Measurements from ENCODE around the gene MRFAP1L1.
"Not testable (repeated sequence)": the region's sequence is repeated elsewhere in the genome, so short reads cannot be mapped to it uniquely, and the experiment has no call there.

MRFAP1L1 gene

DNA sequence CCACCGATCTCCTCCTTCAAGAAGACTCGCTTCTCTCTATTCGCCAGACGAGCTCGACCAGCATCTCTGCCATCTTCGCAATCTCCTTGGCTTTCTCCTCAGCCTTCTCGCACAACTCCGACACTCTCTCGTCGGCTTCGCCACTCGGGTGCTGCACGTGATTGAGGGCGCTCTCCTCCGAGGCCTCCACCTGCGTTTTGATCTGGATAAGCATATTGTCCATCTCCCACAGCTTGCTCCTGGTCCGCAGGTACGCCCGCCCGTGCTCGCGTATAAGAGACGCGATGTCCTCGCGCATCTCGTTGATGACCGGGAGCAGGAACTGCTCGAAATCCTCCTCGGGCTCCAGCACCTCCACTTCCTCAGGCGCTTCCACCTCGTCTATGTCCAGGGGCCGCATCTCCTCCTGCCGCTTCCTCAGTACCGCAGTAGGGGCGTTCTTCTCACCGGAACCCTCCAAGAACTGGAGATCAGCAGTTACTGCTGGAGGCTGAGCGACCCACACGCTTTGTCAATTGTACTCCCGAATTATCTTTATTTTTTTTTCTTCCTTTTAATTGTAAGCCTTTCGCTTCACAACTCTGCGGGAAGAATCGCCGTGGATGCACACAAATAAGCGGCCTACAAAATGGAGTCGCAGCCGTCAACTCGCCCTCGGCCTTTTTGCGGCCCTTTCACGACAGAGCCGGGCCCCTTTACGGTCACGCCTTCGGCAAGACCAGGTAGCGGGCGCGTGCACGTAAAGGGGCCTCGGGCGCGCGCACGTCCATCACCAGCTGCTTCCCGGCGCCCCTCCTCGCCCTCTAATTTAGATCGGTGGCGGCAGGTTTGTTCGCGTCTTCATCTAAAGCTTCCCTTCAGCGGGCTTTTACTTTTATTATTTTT, at the start of gene MRFAP1L1:
Gene MRFAP1L1 (minus strand): TSS at position 636 of the 885 bp plus-strand sequence. CDS start 236 bp downstream, at position 400.
- DNase-seq: peak; percentile 87

DNA sequence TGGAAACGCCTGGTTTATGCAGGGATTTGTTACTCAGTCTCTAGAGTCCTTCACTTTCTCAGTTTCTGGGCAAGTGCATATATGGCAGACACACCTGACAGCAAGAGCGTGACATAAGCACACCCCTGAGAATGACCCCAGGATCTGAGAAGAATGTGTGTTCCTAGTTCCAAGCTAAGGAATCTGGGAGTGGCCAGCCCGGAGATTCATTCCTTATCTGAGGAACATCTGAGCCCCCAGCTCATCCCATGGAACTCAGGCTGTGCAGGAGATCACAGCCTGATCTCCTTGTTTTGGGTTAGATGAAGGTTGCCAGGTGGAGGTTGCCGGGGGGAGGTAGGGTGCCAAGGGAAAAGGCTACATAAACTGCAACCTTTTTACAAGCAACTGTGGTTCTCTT, 49.1 kb upstream of the MRFAP1L1 start:
- DNase-seq: no peak

DNA sequence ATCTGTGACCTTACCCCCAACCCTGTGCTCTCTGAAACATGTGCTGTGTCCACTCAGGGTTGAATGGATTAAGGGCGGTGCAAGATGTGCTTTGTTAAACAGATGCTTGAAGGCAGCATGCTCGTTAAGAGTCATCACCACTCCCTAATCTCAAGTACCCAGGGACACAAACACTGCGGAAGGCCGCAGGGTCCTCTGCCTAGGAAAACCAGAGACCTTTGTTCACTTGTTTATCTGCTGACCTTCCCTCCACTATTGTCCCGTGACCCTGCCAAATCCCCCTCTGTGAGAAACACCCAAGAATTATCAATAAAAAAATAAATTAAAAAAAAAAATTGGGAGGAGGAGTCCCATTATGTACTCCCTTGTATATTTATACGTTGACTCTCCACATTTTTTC, 46.7 kb upstream of the MRFAP1L1 start:
- not testable (repeated sequence) for DNase-seq

DNA sequence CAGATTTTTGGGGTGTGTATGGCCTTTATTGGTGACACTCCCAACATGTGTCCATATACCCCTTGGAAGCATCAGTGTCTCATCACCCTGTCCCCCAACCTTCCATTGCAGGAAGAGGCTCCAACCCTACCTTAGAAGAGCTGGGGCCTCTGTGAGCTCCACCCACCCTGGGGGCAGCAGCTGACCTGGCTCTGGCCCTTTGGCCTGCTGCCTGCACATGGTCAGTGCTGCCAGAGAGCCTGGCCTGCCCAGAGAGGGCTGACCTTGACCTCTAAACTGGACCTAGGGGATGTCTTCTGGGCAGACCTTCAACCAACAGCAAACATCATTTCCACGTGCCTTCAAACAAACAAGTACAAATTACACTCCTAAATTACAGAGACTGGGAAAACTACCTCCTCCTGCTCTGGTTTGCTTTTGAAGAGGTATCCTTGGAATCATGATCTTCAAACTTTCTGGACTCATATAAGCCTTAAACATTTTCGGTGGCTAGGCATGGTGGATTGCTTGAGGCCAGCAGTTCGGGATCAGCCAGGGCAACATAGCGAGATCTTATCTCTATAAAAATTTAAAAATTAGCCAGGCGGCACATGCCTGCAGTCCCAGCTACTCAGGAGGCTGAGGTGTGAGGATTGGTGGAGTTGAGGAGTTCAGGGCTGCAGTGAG, 45.6 kb upstream of the MRFAP1L1 start:
- no peak for DNase-seq

DNA sequence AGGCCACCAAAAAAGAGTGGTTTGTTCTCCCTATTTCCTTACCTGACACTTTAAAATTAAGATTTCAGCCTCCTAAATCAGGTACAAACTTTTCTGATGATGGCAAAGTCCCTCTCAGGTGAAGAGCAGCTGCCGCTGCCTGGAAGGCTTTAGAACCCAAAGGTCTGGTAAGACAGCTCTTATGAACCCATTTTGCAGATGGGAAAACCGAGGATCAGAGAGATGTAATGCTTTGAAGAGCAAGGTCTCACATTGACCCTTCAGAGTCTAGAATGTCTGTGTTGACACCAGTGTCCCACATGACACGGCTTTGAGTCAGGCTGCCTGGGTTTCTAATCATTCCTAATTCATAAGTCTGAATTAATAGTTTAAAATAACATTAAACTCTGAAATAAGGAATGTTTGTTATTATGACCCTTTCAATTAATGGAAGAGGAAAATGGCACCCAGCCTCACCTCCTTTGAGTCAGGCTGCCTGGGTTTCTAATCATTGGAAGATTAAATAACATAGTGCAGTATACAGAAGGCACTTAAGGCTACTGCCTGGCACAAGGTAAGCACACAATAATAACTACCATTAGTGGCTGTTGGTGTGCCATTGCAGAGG, 44.9 kb upstream of the MRFAP1L1 start:
- DNase-seq: no peak

DNA sequence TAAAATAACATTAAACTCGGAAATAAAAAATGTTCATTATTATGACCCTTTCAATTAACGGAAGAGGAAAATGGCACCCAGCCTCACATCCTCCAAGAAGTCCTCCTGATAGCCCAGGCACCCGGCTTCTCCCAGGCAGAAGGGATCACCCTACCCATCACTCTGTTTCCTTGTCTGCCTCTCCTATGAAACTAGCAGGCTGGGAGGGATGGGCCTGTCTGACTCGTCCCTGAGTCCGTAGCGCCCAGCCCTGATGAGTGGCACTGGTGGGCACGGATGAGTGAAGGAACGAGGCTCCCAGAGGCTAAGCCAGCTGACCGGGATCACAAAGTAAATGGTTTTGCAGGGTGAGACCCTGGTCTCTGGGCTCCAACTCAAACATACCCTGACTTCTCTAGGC, 44.2 kb upstream of the MRFAP1L1 start:
- DNase-seq: no peak

DNA sequence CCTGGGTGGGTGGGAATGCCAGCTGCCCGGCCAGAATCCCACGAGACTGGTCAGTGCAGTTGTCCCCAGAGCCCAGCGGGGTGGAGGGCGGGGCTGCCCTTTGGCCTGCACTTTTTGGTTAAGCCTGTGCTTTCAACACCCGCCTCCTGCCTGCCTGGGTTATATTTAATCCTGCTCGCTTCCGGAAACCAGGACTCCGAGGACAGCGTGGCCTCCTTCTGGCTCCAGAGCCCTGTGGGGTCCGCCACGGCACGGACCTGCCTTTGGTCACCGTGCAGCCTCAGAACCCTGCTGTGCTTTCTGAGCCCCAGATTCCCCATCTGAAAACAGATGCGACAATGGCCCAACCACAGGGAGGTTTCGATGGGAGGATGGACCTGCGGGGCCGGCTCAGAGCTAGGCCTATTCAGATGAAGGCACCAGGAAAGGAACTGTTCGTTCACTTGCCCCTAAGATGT, 43.5 kb upstream of the MRFAP1L1 start:
- DNase-seq: no peak

DNA sequence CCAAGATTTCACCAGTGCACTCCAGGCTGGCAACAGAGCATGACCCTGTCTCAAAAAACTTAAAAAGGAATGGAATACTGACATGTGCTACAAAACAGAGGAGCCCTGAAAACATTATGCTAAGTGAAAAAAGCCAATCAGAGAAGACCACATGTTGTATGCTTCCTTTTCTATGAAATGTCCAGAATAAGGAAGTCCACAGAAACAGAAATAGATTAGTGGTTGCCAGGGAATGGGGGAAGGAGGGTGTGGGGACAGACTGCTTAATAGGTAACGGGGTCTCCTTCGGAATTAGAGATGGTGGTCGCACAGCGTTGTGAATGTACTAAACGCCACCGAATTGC, 42.8 kb upstream of the MRFAP1L1 start:
- DNase-seq: no peak

DNA sequence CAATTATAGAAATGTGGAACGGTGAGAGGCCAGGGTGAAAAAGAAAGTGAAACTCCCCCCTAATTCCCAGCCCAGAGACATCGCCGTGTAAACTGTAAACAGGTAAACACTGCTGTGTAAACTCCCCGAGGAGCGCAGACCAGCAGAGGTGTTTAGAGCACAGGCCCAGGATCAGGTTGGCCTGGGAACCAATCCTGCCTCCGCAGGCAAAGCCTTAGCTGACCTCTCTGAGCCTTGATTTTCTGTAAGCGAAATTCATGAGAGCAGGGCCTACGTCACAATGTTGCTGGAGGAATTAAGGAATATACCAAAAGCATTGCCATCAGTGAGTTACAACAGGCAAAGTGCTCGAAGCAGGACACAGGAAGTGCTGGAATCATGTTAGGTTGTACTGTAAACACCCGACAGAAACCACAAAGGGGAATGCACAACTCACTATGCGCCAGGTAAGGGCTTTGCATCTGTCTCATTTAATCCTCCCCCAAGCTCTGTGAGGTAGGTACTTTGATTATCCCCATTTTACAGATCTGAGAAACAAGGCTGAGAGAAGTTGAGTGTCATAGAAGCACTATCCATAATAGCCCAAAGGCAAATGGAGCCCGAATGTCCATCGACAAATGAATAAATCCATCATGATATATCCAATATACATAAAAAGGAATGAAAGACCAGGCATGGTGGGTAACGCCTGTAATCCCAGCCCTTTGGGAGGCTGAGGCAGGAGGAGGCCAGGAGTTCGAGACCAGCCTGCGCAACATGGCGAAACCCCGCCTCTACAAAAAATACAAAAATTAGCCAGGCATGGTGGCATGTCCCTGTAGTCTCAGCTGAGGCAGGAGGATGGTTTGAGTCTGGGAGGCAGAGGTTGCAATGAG, 42.2 kb upstream of the MRFAP1L1 start:
- DNase-seq: no peak

DNA sequence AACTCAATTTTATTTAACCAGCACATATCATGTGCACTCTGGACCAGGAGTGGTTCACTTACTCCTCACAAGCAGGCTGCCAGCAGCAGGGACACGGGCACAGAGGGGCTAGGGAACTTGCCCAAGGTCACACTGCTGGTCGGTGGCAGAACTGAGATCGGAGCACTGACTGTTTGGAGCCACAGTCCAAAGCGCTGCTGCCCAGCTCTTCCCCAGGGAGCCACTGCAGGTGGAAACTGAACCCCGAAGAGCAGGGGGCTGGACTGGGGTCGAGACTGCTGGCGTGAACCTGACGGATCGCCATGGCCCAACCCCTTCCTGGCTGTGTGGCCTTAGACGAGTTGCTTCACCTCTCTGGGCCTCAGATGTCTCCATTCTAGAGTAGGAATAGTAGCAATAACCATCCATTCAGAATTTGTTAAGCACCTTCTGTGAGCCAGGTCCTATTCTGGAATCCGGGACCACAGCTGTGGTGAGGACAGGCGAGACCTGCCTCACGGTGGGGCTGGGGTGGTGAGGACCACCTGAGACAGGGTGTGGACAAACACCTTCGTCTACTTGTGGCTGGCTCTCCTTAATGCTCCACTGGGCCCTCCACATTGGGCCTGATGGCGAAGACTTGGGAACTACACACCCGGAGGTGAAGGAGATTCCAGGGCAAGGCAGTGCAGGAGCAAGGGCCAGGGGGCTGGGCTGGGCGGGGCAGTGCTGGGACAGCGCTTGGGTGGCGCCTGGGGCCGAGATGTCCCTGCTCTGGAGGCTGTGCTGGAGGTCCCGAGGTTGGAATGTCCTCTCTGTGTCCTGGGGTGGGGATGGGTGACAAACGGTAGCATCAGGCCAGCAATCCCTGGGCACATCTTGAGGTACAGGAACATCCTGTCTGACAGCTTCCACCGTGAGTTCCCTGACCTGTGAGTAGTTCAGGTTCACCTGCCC, 40.9 kb upstream of the MRFAP1L1 start:
- no peak for DNase-seq

DNA sequence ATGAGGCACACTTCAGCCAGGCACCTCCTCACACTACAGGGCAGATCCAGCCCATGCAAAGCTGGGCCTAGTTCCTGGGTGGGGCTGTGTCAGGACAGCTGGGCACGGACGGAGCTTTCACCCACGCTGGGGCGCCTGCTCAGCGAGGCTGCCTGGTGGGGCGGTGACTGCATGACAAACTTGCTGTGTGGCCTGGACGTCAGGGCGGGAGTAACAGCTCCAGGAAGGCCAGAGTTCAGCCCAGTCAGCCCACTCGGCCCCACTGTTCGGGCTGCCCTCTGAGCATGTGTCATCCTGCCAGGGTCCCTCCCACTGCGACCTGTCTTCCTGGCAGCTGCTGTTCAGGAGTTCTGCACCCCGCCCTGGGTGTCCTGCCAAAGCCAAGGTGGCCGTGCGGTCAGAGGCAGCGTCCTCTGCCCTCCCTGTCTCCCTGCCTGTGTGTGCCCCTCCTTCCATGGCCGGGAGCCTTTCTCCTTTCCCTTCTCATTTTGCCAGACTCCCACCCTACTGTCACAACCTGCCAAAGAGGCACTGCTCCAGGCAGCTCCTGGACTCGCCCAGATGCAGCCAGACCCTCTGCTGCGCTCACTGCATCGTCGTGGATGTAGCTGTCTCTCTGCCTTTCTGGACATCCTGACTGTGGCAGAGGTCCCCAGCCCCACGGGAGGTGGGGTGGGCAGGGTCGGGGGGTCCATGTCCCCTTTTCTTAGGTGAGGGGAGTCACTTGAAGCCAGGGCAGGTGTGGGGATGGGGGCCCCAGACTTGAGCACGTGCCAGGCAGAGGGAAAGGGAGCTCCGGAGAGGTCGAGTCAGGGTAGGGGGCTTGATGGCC, 39.9 kb upstream of the MRFAP1L1 start:
- no peak for DNase-seq

DNA sequence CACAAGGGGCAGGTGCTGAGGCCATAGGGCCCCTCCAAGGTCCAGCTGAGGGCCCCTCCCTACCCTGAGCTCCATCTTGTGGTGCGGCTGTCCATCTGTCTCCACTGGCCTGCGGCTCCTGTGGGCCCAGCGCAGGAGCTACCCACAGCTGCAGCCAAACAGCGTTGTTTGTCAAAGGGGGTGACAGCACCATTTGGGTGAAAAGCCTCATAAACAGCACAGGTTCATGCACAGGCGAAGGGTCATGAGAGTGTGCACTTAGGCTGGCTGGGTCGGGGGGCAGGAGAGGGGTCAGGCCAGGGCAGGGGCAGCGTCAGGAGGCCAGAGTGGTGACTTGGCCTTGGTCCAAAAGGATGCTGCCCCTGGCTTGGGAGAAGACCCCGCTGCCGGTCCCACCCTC, 38.6 kb upstream of the MRFAP1L1 start:
- no peak for DNase-seq

DNA sequence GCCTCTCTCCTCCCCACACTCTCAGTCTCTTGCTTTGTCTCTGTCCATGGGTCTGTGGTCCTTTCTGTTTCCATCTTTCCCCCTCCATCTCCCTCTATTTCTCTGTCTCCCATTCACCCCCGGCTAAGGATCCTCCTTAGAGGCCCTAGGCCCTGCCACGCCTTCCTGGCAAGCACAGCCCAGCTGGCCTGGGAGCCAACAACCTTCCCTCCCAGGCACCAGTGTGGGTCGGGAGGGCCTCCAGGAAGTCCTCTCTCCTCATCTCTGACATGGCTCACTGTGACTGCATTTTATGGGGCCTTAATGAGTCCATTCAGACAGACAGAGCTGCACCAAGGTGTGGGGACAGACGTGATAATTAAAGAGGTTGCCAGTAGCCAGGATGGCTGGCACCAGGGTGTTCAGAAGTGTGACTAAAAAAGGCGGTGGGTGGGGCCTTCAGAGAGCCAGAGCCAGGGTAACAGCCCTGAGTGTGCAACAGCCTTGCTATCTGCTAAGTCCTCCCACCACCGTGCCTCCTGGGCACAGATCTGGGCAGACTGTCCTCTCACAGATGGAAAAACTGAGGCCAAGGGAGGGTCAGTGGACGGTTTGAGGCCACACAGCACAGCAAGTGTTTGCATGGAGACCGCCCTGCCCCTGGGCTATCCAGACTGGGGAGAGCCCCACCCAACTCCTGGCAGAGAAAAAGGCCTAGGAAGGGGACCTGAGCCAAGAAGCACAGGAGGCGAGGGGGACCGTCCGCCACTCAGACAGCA, 37.8 kb upstream of the MRFAP1L1 start:
- DNase-seq: no peak

DNA sequence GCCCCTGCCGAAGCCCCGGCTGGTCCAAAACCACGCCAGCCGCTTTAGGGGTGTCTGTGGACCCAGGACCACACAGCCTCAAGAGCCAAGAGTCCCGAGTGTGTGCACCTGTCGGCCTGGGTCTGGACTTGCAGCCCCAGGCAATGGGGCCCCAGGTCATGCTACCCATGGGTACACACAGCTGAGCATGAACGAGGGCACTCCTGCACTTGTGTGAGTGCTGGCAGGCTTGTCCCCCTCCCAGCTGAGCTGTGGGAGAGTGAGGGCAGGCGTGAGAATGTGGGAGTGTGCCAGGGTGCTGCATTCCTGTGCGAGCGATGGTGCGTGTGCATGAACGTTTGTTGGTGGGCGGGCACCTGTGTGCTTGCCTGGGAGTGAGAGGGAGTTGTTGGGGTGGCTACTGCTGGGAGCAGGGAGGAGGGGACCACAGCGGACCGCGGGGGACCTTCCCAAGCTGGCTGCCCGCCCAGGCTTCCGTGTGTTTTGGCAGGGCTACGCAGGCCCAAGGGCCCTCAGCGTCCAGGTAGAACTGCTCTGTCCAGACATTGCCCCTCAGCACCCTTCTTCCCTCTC, 37.1 kb upstream of the MRFAP1L1 start:
- DNase-seq: no peak

DNA sequence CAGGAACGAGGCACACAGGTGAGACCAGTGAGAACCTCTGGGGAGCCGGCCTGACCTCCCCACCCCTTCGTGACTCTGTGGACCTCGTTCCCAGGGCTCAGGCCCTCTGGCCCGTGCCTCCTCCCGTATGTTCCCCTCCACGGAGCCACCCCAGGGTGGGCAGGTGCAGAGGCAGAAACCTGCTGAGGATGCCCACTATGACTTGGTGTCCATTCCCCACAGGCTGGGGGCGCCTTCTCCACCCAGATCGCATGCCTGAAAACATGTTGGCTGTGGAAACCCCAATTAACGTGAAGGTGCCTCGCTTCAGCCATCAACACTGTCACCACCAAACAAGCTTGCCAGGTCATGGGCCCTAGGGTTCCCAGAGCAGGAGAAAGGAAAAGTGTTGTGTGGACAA, 33.3 kb upstream of the MRFAP1L1 start:
- DNase-seq: no peak

DNA sequence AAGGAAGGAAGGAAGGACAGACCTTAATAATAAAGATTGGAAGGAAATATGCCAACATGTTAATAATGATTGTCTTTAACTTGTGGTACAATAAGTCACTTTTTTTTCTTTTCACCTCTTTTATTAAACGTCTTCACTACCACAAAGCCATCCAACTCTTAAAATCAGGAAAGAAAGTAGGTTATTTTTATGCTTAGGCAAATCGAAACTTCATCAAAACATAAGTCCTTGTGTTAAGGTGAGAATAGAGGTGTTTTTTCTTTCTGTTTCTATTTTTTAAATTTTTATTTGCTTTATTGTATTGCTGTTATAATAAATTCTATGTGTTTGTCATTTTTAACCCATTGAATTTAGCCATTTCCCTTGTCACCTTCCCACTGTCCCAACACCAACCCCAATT, 32.8 kb upstream of the MRFAP1L1 start:
- DNase-seq: no peak

DNA sequence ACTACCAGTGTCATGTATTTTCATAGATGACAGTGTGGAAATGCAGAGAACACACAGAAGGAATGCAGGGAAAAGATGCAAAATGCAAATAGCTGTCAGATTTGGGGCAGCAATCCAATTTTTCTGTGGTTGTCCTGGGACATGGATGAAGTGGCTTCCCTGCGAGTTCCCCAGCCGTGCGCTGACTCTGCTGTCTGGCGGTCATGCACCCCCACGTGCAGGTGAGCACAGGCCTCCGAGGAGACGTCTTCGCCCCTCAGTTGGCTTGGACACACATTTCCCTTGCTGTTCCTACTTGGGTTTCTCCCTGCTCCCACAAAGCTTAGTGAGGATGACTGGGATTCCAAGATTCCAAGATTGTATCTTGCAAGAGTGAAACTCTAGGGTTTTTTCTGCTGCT, 30.7 kb upstream of the MRFAP1L1 start:
- DNase-seq: no peak

DNA sequence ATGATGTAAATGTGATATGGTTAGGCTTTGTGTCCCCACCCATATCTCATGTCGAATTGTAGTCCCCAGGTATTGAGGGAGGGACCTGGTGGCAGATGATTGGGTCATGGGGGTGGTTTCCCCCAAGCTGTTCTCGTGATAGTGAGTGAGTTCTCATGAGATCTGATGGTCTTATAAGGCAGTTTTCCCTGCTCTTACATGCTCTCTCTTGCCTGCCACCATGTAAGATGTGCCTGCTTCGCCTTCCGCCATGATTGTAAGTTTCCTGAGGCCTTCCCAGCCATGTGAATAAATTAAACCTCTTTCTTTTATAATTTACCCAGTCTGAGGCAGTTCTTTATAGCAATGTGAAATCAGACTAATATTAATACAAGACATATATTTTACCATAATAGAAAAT, 30.3 kb upstream of the MRFAP1L1 start:
- DNase-seq: no peak

DNA sequence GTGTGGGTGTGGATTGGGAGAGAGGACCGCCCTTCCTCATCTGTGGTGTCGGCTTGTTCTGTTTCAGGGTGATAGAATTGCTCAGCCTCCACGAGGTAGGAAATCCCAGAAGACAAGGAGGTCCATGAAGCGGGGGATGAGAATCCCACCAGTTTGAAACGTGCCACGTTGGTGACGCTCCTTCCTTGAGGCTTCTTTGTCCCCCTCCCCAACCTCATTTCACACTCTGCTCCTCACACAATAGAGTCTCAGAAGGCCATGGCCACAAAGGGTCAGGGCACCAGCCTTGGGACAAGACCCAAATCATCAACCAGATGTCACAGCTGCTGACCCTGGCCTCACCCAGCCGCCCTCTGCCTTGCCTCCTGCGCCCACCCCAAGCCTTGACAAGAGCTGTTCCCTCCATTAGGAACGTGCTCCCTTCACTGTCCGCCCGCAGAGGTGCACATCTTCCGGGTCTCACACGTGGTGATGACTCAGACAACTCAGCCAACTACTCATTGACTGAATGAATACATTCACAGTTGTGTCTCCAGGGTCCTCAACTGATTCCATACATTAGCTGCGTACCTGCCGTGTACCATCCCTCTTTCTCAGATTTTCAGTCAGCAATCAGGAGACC, 24.6 kb upstream of the MRFAP1L1 start:
- no peak for DNase-seq

Data from NCI-H1436 (cell line).